Retinal pigment epithelial cell (primary cell): ENCODE results near the gene GRM4.

ENCODE experiments used
- DNase-seq: peaks from one replicate; pipeline ENCODE4 v3.0.0-alpha.2; 2010; ENCODE audit warnings: low read depth
- H3K4me3 ChIP-seq: 2 replicates; pipeline ENCODE4 v1.5.1; 2011; ENCODE audit warnings: mild to moderate bottlenecking, low read length, control low read depth, moderate library complexity
- TF ChIP-seq, protein P1 (sequence below): conservative IDR thresholded peaks from 2 replicates; pipeline ENCODE4 v1.5.1; 2011; ENCODE audit warnings: low read depth, low read length, control low read depth, inconsistent platforms

The GRM4 gene

DNA sequence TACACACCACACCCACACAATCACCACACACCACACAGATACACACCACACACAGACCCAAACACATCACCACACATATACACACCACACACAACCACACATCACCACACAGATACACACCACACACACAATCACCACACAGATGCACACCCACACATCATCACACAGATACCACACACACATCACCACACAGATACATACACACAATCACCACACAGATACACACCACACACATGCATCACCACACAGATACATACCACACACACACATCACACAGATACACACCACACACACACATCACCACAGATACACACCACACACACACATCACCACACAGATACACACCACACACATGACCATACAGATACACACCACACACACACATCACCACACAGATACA lies 73.2 kb downstream of the GRM4 start:
- TF ChIP-seq, protein P1, sequence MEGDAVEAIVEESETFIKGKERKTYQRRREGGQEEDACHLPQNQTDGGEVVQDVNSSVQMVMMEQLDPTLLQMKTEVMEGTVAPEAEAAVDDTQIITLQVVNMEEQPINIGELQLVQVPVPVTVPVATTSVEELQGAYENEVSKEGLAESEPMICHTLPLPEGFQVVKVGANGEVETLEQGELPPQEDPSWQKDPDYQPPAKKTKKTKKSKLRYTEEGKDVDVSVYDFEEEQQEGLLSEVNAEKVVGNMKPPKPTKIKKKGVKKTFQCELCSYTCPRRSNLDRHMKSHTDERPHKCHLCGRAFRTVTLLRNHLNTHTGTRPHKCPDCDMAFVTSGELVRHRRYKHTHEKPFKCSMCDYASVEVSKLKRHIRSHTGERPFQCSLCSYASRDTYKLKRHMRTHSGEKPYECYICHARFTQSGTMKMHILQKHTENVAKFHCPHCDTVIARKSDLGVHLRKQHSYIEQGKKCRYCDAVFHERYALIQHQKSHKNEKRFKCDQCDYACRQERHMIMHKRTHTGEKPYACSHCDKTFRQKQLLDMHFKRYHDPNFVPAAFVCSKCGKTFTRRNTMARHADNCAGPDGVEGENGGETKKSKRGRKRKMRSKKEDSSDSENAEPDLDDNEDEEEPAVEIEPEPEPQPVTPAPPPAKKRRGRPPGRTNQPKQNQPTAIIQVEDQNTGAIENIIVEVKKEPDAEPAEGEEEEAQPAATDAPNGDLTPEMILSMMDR, result no peak
- no peak for DNase-seq
- H3K4me3 ChIP-seq, result no peak overlapping the region

DNA sequence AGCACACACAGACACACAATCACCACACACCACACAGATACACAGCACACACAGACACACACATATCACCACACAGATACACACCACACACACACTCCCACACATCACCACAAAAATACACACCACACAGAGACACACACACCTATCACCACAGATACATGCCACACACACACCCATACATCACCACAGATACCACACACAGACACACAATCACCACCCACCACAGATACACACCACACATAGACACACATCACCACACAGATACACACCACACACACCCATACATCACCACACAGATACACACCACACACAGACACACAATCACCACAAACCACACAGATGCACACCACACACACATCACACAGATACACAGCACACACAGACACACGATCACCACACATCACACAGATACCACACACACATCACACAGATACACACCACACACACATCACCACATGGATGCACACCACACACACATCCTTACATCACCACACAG lies 74.0 kb downstream of the GRM4 start:
- TF ChIP-seq, protein P1, result no peak

DNA sequence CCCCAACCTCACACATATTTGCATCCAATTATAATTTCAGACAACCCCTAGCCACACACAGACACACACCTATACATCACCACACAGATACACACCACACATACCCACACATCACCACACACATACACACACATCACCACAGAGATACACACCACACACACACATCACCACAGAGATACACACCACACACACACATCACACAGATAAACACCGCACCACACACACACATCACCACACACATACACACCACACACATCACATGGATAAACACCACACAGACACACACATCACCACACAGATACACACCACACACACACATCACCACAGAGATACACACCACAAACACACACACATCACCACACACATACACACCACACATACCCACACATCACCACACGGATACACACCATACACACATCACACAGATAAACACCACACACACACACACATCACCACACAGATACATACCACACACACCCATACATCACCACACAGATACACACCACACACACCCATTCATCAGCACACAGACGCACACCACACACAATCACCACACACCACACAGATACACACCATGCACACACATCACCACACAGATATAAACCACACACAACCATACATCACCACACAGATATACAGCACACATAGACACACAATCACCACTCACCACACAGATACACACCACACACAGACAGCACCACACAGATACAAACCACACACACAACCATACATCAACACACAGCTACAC lies 74.6 kb downstream of the GRM4 start:
- H3K4me3 ChIP-seq, result no peak overlapping the region
- TF ChIP-seq, protein P1, result no peak
- no peak for DNase-seq

More for the DNA sequence above, 74.0 kb downstream of the GRM4 start:
- no peak for DNase-seq
- H3K4me3 ChIP-seq, result no peak overlapping the region

DNA sequence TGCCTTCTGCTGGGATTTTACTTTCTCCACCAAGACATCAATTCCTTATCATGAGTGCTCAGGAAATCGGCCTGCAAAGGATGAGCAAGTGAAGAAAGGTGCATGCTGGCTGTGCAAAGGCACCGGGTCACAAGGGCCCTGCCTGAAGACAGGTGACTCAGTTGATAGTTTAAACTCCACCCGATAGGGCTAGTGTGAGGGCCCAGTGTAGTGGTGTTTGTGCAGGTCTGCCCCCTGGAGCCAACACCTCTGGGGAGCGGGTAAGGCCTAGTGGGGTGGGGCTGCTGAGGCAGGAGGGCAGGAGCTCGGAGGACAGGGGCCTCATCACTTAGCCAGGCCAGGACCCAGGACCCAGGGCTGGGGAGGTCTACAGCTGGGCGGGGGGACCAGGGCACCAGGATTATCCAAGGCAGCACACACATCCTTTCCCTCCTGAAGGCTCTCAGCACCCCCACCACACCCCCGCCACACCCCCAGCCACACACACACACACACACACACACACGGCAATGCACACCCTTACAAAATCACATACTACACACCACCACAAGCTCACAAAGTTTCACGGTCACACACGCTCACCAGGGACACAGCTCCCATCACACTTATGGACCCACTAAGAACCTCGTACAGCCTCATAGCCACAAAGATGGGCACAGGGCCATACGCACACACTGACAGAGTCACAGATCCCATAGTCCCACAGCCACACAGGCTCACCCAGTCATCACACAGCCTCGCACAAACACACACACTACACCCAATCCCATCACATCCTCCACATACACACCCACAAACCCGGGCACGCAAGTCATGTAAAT lies 75.4 kb downstream of the GRM4 start:
- DNase-seq, result no peak
- H3K4me3 ChIP-seq, result no peak overlapping the region
- TF ChIP-seq, protein P1, result no peak

DNA sequence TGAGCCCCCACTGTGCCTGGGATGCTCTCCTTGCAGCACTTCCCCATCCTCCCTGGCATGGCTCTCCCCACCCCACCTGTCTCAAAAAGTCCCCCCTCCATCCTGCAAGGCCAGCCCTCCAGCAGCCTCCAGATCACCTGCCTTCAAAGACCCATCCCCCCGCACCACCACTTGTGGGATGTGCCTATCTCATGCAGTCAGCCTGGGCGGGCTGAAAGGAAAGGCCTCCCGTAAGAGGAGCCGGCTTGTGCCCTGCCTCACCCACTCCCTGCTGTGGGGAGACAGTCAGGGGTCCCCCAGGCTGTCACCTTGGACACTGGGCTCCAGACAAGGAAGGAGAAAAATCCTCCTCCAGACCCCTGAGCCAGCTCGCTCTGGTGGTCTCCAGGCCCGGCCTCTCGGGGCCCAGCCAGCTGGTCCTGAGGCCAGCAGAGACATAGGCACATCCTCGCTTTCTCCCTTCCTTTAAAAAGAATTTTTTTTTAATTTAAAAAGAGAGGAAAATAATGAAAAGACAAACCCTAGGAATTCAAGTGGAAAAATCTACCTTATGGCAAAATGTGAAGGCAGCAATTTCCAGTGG lies 77.3 kb downstream of the GRM4 start:
- H3K4me3 ChIP-seq, result no peak overlapping the region
- TF ChIP-seq, protein P1, result no peak
- DNase-seq, result no peak

DNA sequence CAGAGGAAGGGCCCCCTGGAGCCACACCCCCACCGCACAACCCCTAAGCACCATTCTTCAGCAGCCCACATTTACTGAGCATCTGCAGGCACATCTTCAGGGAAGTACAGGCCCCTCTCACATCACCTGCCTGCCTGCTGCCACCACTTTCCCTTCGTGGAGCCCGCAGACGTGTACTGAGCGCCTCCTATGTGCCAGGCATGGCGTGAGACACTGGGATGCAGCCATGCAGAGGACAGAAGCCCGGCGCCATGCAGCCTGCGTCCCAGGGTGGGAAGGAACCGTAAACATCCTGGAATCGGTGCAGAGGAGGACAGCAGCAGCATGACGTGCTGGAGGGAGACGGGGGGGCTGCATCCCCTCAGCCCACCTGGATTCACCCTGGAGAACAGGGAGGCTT lies 78.1 kb downstream of the GRM4 start:
- no peak overlapping the region for H3K4me3 ChIP-seq
- TF ChIP-seq, protein P1, result peak; percentile 31
- no peak for DNase-seq
